Neutrophil (primary cell): ENCODE data around the gene KRTAP5-4.
A peak's percentile ranks its signal among the peaks of the same experiment; 100 is the strongest.

Experiments
- H3K27ac ChIP-seq: fragments of 200-600 bp; sonication (generic); 2 replicates; pipeline ENCODE4 v1.5.1; 2016; ENCODE audit warnings: mild to moderate bottlenecking, moderate library complexity
- H3K27me3 ChIP-seq: fragments of 200-600 bp; sonication (generic); 2 replicates; pipeline ENCODE4 v1.6.0; 2016; ENCODE audit warnings: mild to moderate bottlenecking
- H3K36me3 ChIP-seq: fragments of 200-600 bp; sonication (generic); 2 replicates; pipeline ENCODE4 v1.5.1; 2017
- H3K4me1 ChIP-seq, 2 experiments: fragments of 200-600 bp in 1 of 2; sonication (generic) in 1 of 2; 1 replicate in 1 of 2; 2 replicates in 1 of 2; pipeline versions ENCODE4 v1.5.1 to v1.6.1; 2013 to 2016; ENCODE audit warnings: low read depth in 1 of 2, low read length in 1 of 2, mild to moderate bottlenecking in 1 of 2, moderate library complexity in 1 of 2; ENCODE audit not compliant: control insufficient read depth in 1 of 2, insufficient read depth in 1 of 2
- H3K4me3 ChIP-seq, 2 experiments: fragments of 200-600 bp in 1 of 2; sonication (generic) in 1 of 2; 1 replicate in 1 of 2; 2 replicates in 1 of 2; pipeline ENCODE4 v1.5.1; 2013 to 2016; ENCODE audit warnings: low read depth in 1 of 2, low read length in 1 of 2, mild to moderate bottlenecking in 1 of 2, moderate library complexity in 1 of 2
- H3K9me3 ChIP-seq: fragments of 200-600 bp; sonication (generic); 2 replicates; pipeline ENCODE4 v1.5.1; 2016
- CTCF ChIP-seq: fragments of 200-600 bp; sonication (generic); IDR thresholded peaks from 2 replicates; pipeline ENCODE4 v1.5.1; 2016; ENCODE audit warnings: antibody characterized with exemption

Gene KRTAP5-4

GRCh38 chr11:1629326-1630185 is 7.6 kb upstream of the KRTAP5-4 start, which contains the start of gene KRTAP5-5:
Gene KRTAP5-5 (plus strand): TSS chr11:1629775. CDS start chr11:1629841, 66 bp downstream.
- no peak within 1 kb of the TSS for H3K4me3 ChIP-seq

GRCh38 chr11:1628506-1629325 is 6.8 kb upstream of the KRTAP5-4 start:
- Histone ChIP-seq H3K9me3 (no peaks in the 10 kb centered on the region), H3K27ac (no peak overlapping the region), H3K36me3 (no peaks in the 10 kb centered on the region), H3K4me1 (no peaks in the 10 kb centered on the region), H3K4me3 (no peak overlapping the region), H3K27me3 (peaks cover 66% of the 10 kb centered on the region)
- peak; percentile 17 for TF ChIP-seq CTCF

More at GRCh38 chr11:1629326-1630185, 7.6 kb upstream of the KRTAP5-4 start, which contains the start of gene KRTAP5-5:
- no peaks in the 10 kb centered on the region for H3K9me3 ChIP-seq
- no peak within 1 kb of the TSS for H3K27ac ChIP-seq
- peaks cover 66% of the 10 kb centered on the region for H3K27me3 ChIP-seq
- no peaks in the 10 kb centered on the region for H3K4me1 ChIP-seq
- TF ChIP-seq CTCF: no peak
- H3K36me3 ChIP-seq: no peaks in the 10 kb centered on the region

- H3K4me1 ChIP-seq: no peaks in the 10 kb centered on the region
- H3K27me3 ChIP-seq: peaks cover 43% of the 10 kb centered on the region
- H3K36me3 ChIP-seq: no peaks in the 10 kb centered on the region
- no peak overlapping the region for H3K27ac ChIP-seq
- no peaks in the 10 kb centered on the region for H3K9me3 ChIP-seq
- H3K4me3 ChIP-seq: no peak overlapping the region
- TF ChIP-seq CTCF: no peak
Measured at GRCh38 chr11:1625541-1625940, 3.6 kb upstream of the KRTAP5-4 start.

GRCh38 chr11:1624621-1625020 is 2.7 kb upstream of the KRTAP5-4 start:
- no peaks in the 10 kb centered on the region for H3K9me3 ChIP-seq
- no peaks in the 10 kb centered on the region for H3K4me1 ChIP-seq
- H3K36me3 ChIP-seq: no peaks in the 10 kb centered on the region
- no peak overlapping the region for H3K4me3 ChIP-seq
- no peak for TF ChIP-seq CTCF
- no peak overlapping the region for H3K27ac ChIP-seq
- H3K27me3 ChIP-seq: peaks cover 40% of the 10 kb centered on the region

- TF ChIP-seq CTCF: no peak
- Histone ChIP-seq H3K27ac (no peak overlapping the region), H3K4me1 (no peaks in the 10 kb centered on the region), H3K36me3 (no peaks in the 10 kb centered on the region), H3K27me3 (peaks cover 31% of the 10 kb centered on the region), H3K4me3 (no peak overlapping the region), H3K9me3 (no peaks in the 10 kb centered on the region)
Measured at GRCh38 chr11:1623716-1624115, 1.8 kb upstream of the KRTAP5-4 start.
